RWPE2 (cell line): ENCODE results near the gene CACNG3.
"Not testable (repeated sequence)": the region's sequence is repeated elsewhere in the genome, so short reads cannot be mapped to it uniquely, and the experiment has no call there.

Experiments used
- ATAC-seq: fragments of 200-7000 bp; cut with Tn5 transposase; 3 replicates; pipeline ENCODE4 v1.9.1; 2021; ENCODE audit warnings: low read depth
- DNase-seq: peaks from one replicate; pipeline ENCODE4 v3.0.0-alpha.2; 2020; ENCODE audit warnings: low spot score
- H3K27ac ChIP-seq: fragments of 450-650 bp; 2 replicates; pipeline ENCODE4 v1.5.1; 2017; ENCODE audit warnings: mild to moderate bottlenecking; ENCODE audit not compliant: poor library complexity, severe bottlenecking
- H3K27me3 ChIP-seq: fragments of 250-450 bp; sonication (Bioruptor Pico); 2 replicates; pipeline ENCODE4 v1.5.1; 2021; ENCODE audit warnings: mild to moderate bottlenecking, moderate library complexity; ENCODE audit not compliant: insufficient read depth, poor library complexity, severe bottlenecking
- H3K36me3 ChIP-seq: fragments of 250-450 bp; sonication (Bioruptor Pico); 2 replicates; pipeline ENCODE4 v1.5.1; 2020; ENCODE audit warnings: low read depth, mild to moderate bottlenecking, moderate library complexity
- H3K4me1 ChIP-seq: fragments of 250-450 bp; sonication (Bioruptor Pico); 2 replicates; pipeline ENCODE4 v1.5.1; 2021; ENCODE audit warnings: mild to moderate bottlenecking, moderate library complexity; ENCODE audit not compliant: insufficient read depth, poor library complexity, severe bottlenecking
- H3K4me3 ChIP-seq: fragments of 250-450 bp; sonication (Bioruptor Pico); 2 replicates; pipeline ENCODE4 v1.5.1; 2021; ENCODE audit warnings: mild to moderate bottlenecking, moderate library complexity; ENCODE audit not compliant: severe bottlenecking
- H3K9me3 ChIP-seq: fragments of 250-450 bp; sonication (Bioruptor Pico); 2 replicates; pipeline ENCODE4 v1.5.1; 2021; ENCODE audit warnings: mild to moderate bottlenecking, moderate library complexity; ENCODE audit not compliant: severe bottlenecking
- TF ChIP-seq, protein P1 (sequence below): fragments of 450-650 bp; IDR thresholded peaks from one replicate; pipeline ENCODE4 v1.5.1; 2017; ENCODE audit warnings: mild to moderate bottlenecking, moderate library complexity; ENCODE audit not compliant: poor library complexity, severe bottlenecking

Gene CACNG3

DNA sequence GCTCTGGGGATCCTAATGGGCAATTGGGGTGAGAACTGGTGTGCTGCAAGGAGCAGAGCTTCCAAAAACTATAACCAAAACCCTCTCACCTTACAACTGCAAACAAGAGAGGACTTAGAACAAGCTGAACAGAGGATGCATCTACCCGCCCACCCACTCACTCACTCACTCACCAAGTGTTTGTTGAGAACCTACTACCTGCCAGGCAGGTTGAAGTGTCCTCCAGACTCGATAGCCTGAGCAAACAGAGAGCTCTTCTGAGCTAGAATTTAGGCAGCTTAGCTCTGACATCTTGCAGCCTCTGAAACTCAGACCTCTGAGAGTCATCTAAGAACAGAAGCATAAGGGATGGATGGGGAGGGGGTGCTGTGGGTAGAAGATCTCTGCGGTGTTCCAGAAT lies 41.2 kb downstream of the CACNG3 start:
- no peak for ATAC-seq
- Histone ChIP-seq H3K27ac (no peak overlapping the region), H3K4me1 (no peaks in the 10 kb centered on the region), H3K27me3 (peaks cover 22% of the 10 kb centered on the region), H3K9me3 (no peaks in the 10 kb centered on the region), H3K4me3 (no peak overlapping the region), H3K36me3 (no peaks in the 10 kb centered on the region)
- no peak for DNase-seq
- TF ChIP-seq, protein P1, sequence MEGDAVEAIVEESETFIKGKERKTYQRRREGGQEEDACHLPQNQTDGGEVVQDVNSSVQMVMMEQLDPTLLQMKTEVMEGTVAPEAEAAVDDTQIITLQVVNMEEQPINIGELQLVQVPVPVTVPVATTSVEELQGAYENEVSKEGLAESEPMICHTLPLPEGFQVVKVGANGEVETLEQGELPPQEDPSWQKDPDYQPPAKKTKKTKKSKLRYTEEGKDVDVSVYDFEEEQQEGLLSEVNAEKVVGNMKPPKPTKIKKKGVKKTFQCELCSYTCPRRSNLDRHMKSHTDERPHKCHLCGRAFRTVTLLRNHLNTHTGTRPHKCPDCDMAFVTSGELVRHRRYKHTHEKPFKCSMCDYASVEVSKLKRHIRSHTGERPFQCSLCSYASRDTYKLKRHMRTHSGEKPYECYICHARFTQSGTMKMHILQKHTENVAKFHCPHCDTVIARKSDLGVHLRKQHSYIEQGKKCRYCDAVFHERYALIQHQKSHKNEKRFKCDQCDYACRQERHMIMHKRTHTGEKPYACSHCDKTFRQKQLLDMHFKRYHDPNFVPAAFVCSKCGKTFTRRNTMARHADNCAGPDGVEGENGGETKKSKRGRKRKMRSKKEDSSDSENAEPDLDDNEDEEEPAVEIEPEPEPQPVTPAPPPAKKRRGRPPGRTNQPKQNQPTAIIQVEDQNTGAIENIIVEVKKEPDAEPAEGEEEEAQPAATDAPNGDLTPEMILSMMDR: no peak

GRCh38 chr16:24298548-24299167 lies 42.5 kb downstream of the CACNG3 start:
- no peak overlapping the region for H3K27ac ChIP-seq
- H3K9me3 ChIP-seq: no peaks in the 10 kb centered on the region
- TF ChIP-seq, protein P1: no peak
- H3K4me1 ChIP-seq: no peaks in the 10 kb centered on the region
- no peak for DNase-seq
- no peak overlapping the region for H3K4me3 ChIP-seq
- ATAC-seq: no peak
- H3K27me3 ChIP-seq: peaks cover 20% of the 10 kb centered on the region
- no peaks in the 10 kb centered on the region for H3K36me3 ChIP-seq

GRCh38 chr16:24300750-24301149 lies 44.6 kb downstream of the CACNG3 start:
- ATAC-seq, H3K4me3 ChIP-seq: not testable (repeated sequence)

GRCh38 chr16:24302636-24303035 lies 46.5 kb downstream of the CACNG3 start:
- Histone ChIP-seq H3K27ac (no peak overlapping the region), H3K4me1 (no peaks in the 10 kb centered on the region), H3K4me3 (no peak overlapping the region), H3K9me3 (no peaks in the 10 kb centered on the region), H3K36me3 (no peaks in the 10 kb centered on the region), H3K27me3 (no peaks in the 10 kb centered on the region)
- TF ChIP-seq, protein P1: no peak
- no peak for DNase-seq
- no peak for ATAC-seq

More at GRCh38 chr16:24300750-24301149, 44.6 kb downstream of the CACNG3 start:
- not testable (repeated sequence) for H3K4me1 ChIP-seq, H3K36me3 ChIP-seq, H3K27ac ChIP-seq, DNase-seq, H3K9me3 ChIP-seq
- peaks cover 12% of the 10 kb centered on the region for H3K27me3 ChIP-seq

GRCh38 chr16:24308200-24308599 lies 52.1 kb downstream of the CACNG3 start:
- H3K36me3 ChIP-seq: no peaks in the 10 kb centered on the region
- H3K27me3 ChIP-seq: no peaks in the 10 kb centered on the region
- no peak overlapping the region for H3K27ac ChIP-seq
- TF ChIP-seq, protein P1: no peak
- no peak for DNase-seq
- H3K4me3 ChIP-seq: no peak overlapping the region
- peaks cover 8% of the 10 kb centered on the region for H3K4me1 ChIP-seq
- no peaks in the 10 kb centered on the region for H3K9me3 ChIP-seq
- ATAC-seq: peak; percentile 13; the same call in 2 of the 3 replicates
